AG09309 (cell line): ENCODE data around the gene ZC3H18.

Experiments
- DNase-seq: peaks from one replicate; pipeline ENCODE4 v3.0.0-alpha.2; 2010; ENCODE audit warnings: low read depth
- H3K4me3 ChIP-seq: 2 replicates; pipeline ENCODE4 v1.5.1; 2011; ENCODE audit warnings: mild to moderate bottlenecking, low read depth, low read length, moderate library complexity; ENCODE audit not compliant: control insufficient read depth
- TF ChIP-seq, protein P1 (sequence below): IDR thresholded peaks from 2 replicates; pipeline ENCODE4 v1.5.1; 2011; ENCODE audit warnings: mild to moderate bottlenecking, low read depth, low read length, inconsistent platforms; ENCODE audit not compliant: insufficient read depth, control insufficient read depth; ENCODE audit errors: missing control alignments

ZC3H18 gene

DNA sequence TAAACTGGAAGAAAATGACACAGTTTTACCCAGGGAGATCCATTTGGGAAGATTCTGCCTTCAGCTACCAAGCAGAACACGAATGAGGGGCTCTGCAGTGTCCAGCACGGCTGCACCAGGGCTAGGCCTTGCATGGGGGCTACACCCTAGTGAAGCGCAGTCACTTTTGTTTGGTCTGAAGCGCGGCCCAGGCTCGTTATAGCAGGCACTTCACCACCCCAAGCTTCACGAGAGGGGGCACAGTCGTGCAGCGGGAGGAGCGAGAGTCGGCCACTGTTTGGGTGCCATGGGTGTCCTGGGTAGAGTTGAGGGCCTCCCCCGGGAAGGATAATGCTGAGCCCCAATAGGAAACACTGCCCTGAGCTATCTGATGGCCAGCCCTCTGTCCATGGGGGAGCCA lies 46.5 kb downstream of the ZC3H18 start:
- DNase-seq = no peak
- no peak overlapping the region for H3K4me3 ChIP-seq
- TF ChIP-seq, protein P1, sequence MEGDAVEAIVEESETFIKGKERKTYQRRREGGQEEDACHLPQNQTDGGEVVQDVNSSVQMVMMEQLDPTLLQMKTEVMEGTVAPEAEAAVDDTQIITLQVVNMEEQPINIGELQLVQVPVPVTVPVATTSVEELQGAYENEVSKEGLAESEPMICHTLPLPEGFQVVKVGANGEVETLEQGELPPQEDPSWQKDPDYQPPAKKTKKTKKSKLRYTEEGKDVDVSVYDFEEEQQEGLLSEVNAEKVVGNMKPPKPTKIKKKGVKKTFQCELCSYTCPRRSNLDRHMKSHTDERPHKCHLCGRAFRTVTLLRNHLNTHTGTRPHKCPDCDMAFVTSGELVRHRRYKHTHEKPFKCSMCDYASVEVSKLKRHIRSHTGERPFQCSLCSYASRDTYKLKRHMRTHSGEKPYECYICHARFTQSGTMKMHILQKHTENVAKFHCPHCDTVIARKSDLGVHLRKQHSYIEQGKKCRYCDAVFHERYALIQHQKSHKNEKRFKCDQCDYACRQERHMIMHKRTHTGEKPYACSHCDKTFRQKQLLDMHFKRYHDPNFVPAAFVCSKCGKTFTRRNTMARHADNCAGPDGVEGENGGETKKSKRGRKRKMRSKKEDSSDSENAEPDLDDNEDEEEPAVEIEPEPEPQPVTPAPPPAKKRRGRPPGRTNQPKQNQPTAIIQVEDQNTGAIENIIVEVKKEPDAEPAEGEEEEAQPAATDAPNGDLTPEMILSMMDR = no peak

DNA sequence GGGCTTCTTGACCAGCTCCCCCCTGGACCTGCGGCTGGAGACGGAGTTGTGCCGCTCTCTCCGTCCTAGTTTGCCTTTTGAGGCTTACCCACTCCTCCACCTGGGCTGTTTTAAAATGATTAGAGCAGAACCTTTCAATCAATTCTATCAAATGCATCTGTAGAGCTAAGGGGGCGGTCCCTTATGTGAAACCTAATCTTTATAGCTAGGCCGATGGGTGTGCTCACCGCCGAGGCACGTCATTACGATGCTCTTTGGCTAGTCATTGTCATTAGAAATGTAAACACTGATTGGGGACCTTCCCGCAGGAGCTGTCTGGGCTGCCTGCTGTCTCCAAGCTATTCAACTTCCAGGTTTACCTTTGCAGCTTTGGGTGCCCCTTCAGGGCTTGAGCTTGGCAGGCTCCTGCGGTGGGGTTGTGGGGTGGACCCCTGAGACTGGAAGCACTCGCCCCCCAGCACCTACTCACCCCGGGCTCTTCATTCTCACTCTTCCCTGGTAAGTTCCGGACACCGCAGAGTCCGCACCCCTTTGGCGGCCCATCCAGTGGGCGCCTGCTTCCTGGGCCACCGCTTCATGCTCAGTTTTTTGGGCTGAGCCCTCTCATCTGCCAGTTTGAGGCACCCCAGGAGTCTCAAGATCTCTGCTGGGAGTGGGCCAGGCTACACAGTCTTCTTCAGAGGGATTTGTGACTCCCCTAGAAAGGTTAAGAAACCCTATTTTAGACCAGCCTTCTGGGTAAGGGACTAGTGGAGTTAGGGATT lies 47.2 kb downstream of the ZC3H18 start:
- no peak overlapping the region for H3K4me3 ChIP-seq
- DNase-seq = no peak
- TF ChIP-seq, protein P1 = no peak

DNA sequence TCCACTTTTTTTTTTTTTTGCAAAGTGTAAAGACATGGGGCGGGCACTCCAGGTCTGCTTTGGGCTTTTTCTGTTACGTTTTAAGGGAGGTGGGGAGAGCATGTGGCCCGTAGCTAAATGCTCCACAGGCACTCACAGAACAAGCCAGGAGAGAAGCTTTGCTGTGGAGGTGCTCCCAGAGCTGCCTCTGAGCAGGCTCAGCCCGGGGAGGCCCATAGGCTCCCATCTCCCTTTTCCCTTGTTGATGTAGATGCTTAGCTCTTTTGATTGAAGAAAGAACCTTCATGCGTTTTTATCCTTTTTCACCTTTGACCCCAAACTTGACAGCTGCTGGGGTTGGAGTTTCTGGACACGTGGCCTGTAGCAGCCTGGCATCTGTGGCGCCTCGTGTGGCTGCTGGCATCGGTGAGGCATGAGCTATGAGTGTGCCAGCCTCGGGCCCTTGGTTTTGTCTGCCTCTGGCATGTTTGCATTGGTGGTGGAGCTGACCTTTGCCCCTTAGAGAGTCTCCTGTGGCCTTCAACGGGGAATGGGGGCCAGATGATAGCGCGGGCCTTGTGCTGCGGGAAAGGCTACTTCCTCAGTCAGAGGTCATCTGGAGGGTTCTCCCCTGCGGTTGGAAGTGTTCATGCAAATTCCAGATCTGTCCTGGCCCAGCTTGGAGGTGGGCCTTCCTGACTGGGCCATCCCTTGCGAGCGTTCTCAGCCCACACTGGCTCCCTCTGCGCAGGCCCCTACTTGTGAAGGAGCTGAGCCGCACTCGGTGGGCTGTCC lies 48.2 kb downstream of the ZC3H18 start:
- no peak for DNase-seq
- TF ChIP-seq, protein P1 = no peak
- no peak overlapping the region for H3K4me3 ChIP-seq

DNA sequence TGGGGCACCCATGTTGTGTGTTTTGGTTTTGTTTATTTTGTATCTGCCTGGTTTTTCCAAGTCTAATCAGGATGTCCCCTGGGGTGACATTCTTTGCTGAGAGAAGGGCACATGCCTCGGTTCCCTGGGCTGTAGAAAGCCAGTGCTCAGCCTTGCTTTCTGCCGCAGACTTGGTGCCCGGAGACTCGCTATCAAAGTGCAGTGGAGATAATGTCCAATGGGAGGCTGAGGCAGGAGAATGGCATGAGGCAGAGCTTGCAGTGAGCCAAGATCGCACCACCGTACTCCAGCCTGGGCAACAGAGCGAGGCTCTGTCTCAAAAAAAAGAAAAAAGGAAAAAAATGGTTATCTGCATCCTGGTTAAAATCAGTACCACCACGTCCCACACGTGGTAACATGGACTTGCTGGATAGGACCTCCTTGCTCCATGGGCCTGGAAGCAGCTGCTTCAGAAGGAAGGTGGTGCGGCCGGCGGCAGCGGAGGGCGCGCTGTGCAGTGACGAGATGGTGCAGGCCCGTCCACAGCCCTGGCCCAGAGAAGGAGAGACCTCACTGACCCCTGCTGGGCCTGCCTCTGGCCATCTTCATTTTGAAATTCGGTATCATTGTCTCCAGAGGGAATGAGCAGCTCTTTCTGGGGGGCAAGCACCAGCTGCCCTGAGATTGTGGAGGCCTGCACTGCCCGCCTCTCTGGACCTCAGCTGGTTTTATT lies 48.9 kb downstream of the ZC3H18 start:
- TF ChIP-seq, protein P1 = no peak
- H3K4me3 ChIP-seq = no peak overlapping the region
- DNase-seq = no peak

DNA sequence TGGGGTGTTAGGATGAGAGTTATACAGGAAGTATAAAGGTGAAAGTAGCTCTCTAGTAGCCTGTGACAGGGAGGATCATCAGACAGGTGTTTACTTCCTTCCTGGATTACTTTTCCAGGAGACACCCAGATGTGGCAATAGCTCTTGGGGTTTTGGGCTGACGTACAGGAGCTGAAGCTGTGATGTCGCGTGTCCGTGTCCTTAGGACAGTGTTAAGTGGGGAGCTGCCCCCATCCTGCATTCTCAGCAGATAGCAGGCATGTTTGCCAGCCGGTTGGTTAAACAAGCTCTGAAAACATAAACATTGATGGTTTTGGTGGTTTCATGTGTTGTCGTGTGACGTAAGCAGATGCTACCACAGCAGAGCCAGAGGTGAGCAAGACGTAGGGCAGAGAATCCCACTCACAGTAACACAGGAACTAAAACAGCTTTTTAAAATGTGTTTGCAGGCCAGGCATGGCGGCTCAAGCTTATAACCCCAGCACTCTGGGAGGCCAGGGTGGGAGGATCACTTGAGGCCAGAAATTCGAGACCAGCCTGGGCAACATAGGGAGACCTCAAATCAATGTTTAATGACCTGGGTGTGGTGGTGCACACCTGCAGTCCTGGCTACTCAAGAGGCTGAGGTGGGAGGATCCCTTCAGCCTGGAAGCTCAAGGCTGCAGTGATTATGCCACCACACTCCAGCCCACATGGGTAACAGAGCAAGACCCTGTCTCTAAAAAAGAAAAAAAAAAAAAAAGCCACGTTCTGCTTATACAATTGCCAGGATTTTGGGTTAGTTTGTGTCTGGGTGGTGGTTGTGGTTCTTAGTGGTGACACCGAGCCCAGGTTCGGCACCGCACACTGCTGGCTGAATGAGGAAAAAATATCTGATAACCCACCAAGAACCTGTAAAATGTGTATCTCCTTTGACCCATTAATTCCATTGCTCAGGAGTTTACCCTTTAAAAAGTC lies 49.9 kb downstream of the ZC3H18 start:
- no peak for DNase-seq
- TF ChIP-seq, protein P1 = no peak
- no peak overlapping the region for H3K4me3 ChIP-seq
